ENCODE results near the gene LRRC58.
"Not testable (repeated sequence)": the region's sequence is repeated elsewhere in the genome, so short reads cannot be mapped to it uniquely, and the experiment has no call there.

Gene LRRC58

GRCh38 chr3:120300971-120301370, 48.2 kb downstream of the LRRC58 start:
- H3K27ac ChIP-seq (ENCODE audit: poor library complexity, severe bottlenecking), result no peak overlapping the region
- no peaks in the 10 kb centered on the region for H3K36me3 ChIP-seq (ENCODE audit: low read depth)
- H3K9me3 ChIP-seq (ENCODE audit: severe bottlenecking), result no peaks in the 10 kb centered on the region
- H3K27me3 ChIP-seq (ENCODE audit: insufficient read depth, poor library complexity, severe bottlenecking), result no peaks in the 10 kb centered on the region
- H3K4me1 ChIP-seq (ENCODE audit: insufficient read depth, poor library complexity, severe bottlenecking), result no peaks in the 10 kb centered on the region
- H3K4me3 ChIP-seq (ENCODE audit: severe bottlenecking), result no peak overlapping the region
- DNase-seq (ENCODE audit: low spot score) (no peak), ATAC-seq (ENCODE audit: low read depth) (no peak)
- TF ChIP-seq CTCF (IDR thresholded peaks at IDR 0.05; ENCODE audit: poor library complexity, severe bottlenecking), result no peak

GRCh38 chr3:120299403-120299802, 49.8 kb downstream of the LRRC58 start:
- H3K4me3 ChIP-seq (ENCODE audit: severe bottlenecking), result no peak overlapping the region
- H3K36me3 ChIP-seq (ENCODE audit: low read depth), result no peaks in the 10 kb centered on the region
- no peak overlapping the region for H3K27ac ChIP-seq (ENCODE audit: poor library complexity, severe bottlenecking)
- DNase-seq (ENCODE audit: low spot score) (no peak), ATAC-seq (ENCODE audit: low read depth) (no peak; the same call in 2 of the 3 replicates)
- H3K9me3 ChIP-seq (ENCODE audit: severe bottlenecking), result no peaks in the 10 kb centered on the region
- no peaks in the 10 kb centered on the region for H3K4me1 ChIP-seq (ENCODE audit: insufficient read depth, poor library complexity, severe bottlenecking)
- TF ChIP-seq CTCF (IDR thresholded peaks at IDR 0.05; ENCODE audit: poor library complexity, severe bottlenecking), result no peak
- no peaks in the 10 kb centered on the region for H3K27me3 ChIP-seq (ENCODE audit: insufficient read depth, poor library complexity, severe bottlenecking)

- DNase-seq (ENCODE audit: low spot score) (no peak), ATAC-seq (ENCODE audit: low read depth) (no peak)
- H3K27ac ChIP-seq (ENCODE audit: poor library complexity, severe bottlenecking), result no peak overlapping the region
- no peak for TF ChIP-seq CTCF (IDR thresholded peaks at IDR 0.05; ENCODE audit: poor library complexity, severe bottlenecking)
- H3K4me3 ChIP-seq (ENCODE audit: severe bottlenecking), result no peak overlapping the region
- no peaks in the 10 kb centered on the region for H3K36me3 ChIP-seq (ENCODE audit: low read depth)
- H3K9me3 ChIP-seq (ENCODE audit: severe bottlenecking), result no peaks in the 10 kb centered on the region
- no peaks in the 10 kb centered on the region for H3K4me1 ChIP-seq (ENCODE audit: insufficient read depth, poor library complexity, severe bottlenecking)
- H3K27me3 ChIP-seq (ENCODE audit: insufficient read depth, poor library complexity, severe bottlenecking), result no peaks in the 10 kb centered on the region
These were observed 50.2 kb downstream of the LRRC58 start for GRCh38 chr3:120298996-120299395.

GRCh38 chr3:120291552-120291951, 57.6 kb downstream of the LRRC58 start:
- H3K4me3 ChIP-seq (ENCODE audit: severe bottlenecking); H3K27me3 ChIP-seq (ENCODE audit: insufficient read depth, poor library complexity, severe bottlenecking); H3K4me1 ChIP-seq (ENCODE audit: insufficient read depth, poor library complexity, severe bottlenecking); ATAC-seq (ENCODE audit: low read depth); H3K36me3 ChIP-seq (ENCODE audit: low read depth); H3K27ac ChIP-seq (ENCODE audit: poor library complexity, severe bottlenecking); DNase-seq (ENCODE audit: low spot score); H3K9me3 ChIP-seq (ENCODE audit: severe bottlenecking): not testable (repeated sequence)

- no peak overlapping the region for H3K27ac ChIP-seq (ENCODE audit: poor library complexity, severe bottlenecking)
- H3K4me3 ChIP-seq (ENCODE audit: severe bottlenecking), result no peak overlapping the region
- ATAC-seq (ENCODE audit: low read depth), result no peak
- H3K36me3 ChIP-seq (ENCODE audit: low read depth), result no peaks in the 10 kb centered on the region
- peaks cover 4% of the 10 kb centered on the region for H3K9me3 ChIP-seq (ENCODE audit: severe bottlenecking)
- no peaks in the 10 kb centered on the region for H3K27me3 ChIP-seq (ENCODE audit: insufficient read depth, poor library complexity, severe bottlenecking)
- TF ChIP-seq CTCF (IDR thresholded peaks at IDR 0.05; ENCODE audit: poor library complexity, severe bottlenecking), result no peak
- no peaks in the 10 kb centered on the region for H3K4me1 ChIP-seq (ENCODE audit: insufficient read depth, poor library complexity, severe bottlenecking)
- DNase-seq (ENCODE audit: low spot score), result no peak
These were observed 59.5 kb downstream of the LRRC58 start for GRCh38 chr3:120289636-120290035.
